ENCODE results near the gene LAMA2.
"Not testable (repeated sequence)": the region's sequence is repeated elsewhere in the genome, so short reads cannot be mapped to it uniquely, and the experiment has no call there.

LAMA2 gene

GRCh38 chr6:129084406-129084805 is 201.5 kb downstream of the LAMA2 start:
- H3K4me3 ChIP-seq (ENCODE audit: low read length): no peak overlapping the region
- no peak for DNase-seq (ENCODE audit: low read depth)
- TF ChIP-seq CTCF (IDR thresholded peaks at IDR 0.05; ENCODE audit: insufficient read depth, low read depth, low read length, missing control alignments): no peak

- DNase-seq (ENCODE audit: low read depth); H3K4me3 ChIP-seq (ENCODE audit: low read length): not testable (repeated sequence)
Observed at GRCh38 chr6:129088481-129088880, 205.5 kb downstream of the LAMA2 start.

- TF ChIP-seq CTCF (IDR thresholded peaks at IDR 0.05; ENCODE audit: insufficient read depth, low read depth, low read length, missing control alignments): no peak
- no peak overlapping the region for H3K4me3 ChIP-seq (ENCODE audit: low read length)
- no peak for DNase-seq (ENCODE audit: low read depth)
Observed at GRCh38 chr6:129089357-129089756, 206.4 kb downstream of the LAMA2 start.

- DNase-seq (ENCODE audit: low read depth): no peak
- TF ChIP-seq CTCF (IDR thresholded peaks at IDR 0.05; ENCODE audit: insufficient read depth, low read depth, low read length, missing control alignments): no peak
- H3K4me3 ChIP-seq (ENCODE audit: low read length): no peak overlapping the region
Observed at GRCh38 chr6:129094147-129094546, 211.2 kb downstream of the LAMA2 start.

DNA sequence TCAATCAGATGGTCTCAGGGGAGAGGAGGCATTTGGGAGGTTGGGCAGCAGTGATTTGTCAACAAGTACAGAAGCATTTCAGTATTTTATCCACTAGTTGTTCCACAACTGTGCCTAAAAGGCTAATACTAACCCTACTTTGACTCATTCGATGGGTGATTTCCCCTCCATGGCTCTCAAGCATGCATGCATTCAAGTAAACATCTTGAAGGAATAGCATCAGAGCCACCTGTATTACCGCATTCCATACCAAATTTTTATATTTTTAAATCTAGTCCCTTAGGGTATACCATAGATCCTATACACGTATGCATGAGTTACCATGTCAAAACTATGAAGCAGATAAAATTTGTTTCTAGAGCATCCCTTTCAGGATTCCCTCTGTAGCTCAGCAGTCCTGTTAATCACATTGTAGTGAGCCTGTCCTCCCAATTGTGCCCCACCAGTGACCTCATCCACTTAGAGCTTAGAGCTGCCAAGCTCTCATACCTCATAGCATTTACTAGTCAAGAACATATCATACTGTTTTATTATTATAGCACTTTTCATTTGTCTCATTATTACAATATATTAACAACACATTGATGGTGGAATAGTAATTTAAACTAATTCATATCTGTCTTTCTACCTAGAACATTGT is 213.8 kb downstream of the LAMA2 start:
- TF ChIP-seq CTCF (IDR thresholded peaks at IDR 0.05; ENCODE audit: insufficient read depth, low read depth, low read length, missing control alignments): no peak
- no peak for DNase-seq (ENCODE audit: low read depth)
- no peak overlapping the region for H3K4me3 ChIP-seq (ENCODE audit: low read length)

DNA sequence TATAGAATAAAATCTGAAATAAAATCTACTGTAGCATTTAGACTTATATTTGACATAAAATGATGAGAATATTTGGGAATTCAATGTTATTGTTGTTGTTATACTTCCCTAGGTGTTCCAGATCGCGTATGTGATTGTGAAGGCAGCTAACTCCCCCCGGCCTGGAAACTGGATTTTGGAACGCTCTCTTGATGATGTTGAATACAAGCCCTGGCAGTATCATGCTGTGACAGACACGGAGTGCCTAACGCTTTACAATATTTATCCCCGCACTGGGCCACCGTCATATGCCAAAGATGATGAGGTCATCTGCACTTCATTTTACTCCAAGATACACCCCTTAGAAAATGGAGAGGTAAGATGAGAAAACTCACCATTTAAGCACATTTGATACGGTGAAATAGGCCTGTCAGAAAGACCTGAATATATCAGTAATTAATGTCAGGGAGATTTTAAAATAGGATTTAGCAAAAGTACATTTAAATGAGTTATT is 215.2 kb downstream of the LAMA2 start:
- TF ChIP-seq CTCF (IDR thresholded peaks at IDR 0.05; ENCODE audit: insufficient read depth, low read depth, low read length, missing control alignments): no peak
- H3K4me3 ChIP-seq (ENCODE audit: low read length): no peak overlapping the region
- DNase-seq (ENCODE audit: low read depth): no peak

- TF ChIP-seq CTCF (IDR thresholded peaks at IDR 0.05; ENCODE audit: insufficient read depth, low read depth, low read length, missing control alignments): no peak
- no peak overlapping the region for H3K4me3 ChIP-seq (ENCODE audit: low read length)
- no peak for DNase-seq (ENCODE audit: low read depth)
Observed at GRCh38 chr6:129099696-129100095, 216.8 kb downstream of the LAMA2 start.

Data from epithelial cell of esophagus (primary cell).